Activated CD8-positive, alpha-beta T cell treated with anti-CD3 and anti-CD28 coated beads for 36 hours (primary cell): ENCODE measurements around the gene MGA. TPM values are rescaled to one million over a fixed set of nuclear protein-coding genes. Genes with fewer than 3 reads are reported as not detected.
A peak's percentile ranks its signal among the peaks of the same experiment; 100 is the strongest.

Experiments
- ATAC-seq: fragments of 200-7000 bp; cut with Tn5 transposase; one replicate; pipeline ENCODE4 v1.10.0; 2021; ENCODE audit warnings: mild to moderate bottlenecking, moderate library complexity
- CTCF ChIA-PET: fragments of 350-600 bp; sonication (Branson Sonifier 250); formaldehyde crosslinking; loops from one replicate; lab custom pipeline; 2021; ENCODE audit warnings: antibody characterized with exemption; lab: Charles Lee
- POLR2A ChIA-PET: fragments of 350-600 bp; sonication (Branson Sonifier 250); formaldehyde crosslinking; loops from one replicate; lab custom pipeline; 2021; ENCODE audit warnings: antibody characterized with exemption; lab: Charles Lee
- DNase-seq: peaks from one replicate; pipeline ENCODE4 v3.0.0-alpha.2; 2020
- H3K27ac Mint-ChIP-seq: one replicate; pipeline ENCODE4 v1.8.0; 2021; ENCODE audit warnings: mild to moderate bottlenecking, mixed read lengths
- H3K27me3 Mint-ChIP-seq: one replicate; pipeline ENCODE4 v1.8.0; 2021; ENCODE audit warnings: mixed read lengths
- H3K36me3 Mint-ChIP-seq: one replicate; pipeline ENCODE4 v1.8.0; 2021; ENCODE audit warnings: low read depth, mixed read lengths
- H3K4me1 Mint-ChIP-seq: one replicate; pipeline ENCODE4 v1.8.0; 2021; ENCODE audit warnings: low read depth, mixed read lengths
- H3K4me3 Mint-ChIP-seq: one replicate; pipeline ENCODE4 v1.8.0; 2021; ENCODE audit warnings: mild to moderate bottlenecking, moderate library complexity, mixed read lengths
- H3K9me3 Mint-ChIP-seq: one replicate; pipeline ENCODE4 v1.8.0; 2021; ENCODE audit warnings: mixed read lengths
- intact Hi-C: fragments of 100-400 bp; cut with micrococcal nuclease; formaldehyde crosslinking; loops from one replicate; pipeline ENCODE4 v1.10.0; 2022
- total RNA-seq, 2 experiments: library from RNA; stranded (reverse); gene quantifications; one replicate each; pipeline ENCODE4 v1.2.3, GENCODE V29; 2021
- TF ChIP-seq, protein P1 (sequence below): fragments of 200-600 bp; IDR thresholded peaks from one replicate; pipeline ENCODE4 v1.8.0; 2022; ENCODE audit warnings: antibody characterized with exemption, mild to moderate bottlenecking

The MGA gene
- total RNA-seq, 2 experiments from 2014 or later, result 30.7 to 32.6 TPM

DNA sequence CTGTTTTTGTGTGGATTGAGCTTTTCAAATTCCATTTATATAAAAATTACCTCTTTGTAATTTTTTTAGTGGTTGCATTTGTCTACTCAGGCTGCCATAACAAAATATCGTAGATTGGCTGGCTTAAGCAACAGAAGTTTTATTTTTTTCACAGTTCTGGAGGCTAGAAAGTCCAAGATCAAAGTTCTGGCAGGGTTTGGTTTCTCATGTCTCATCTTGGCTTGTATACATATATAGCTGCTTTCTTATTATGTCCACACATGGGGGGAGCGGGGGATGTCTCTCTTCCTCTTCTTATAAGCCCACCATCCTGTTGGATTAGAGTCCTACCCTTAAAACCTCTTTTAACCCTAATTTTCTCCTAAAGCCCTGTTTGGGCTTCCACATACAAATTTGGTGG, 28.5 kb downstream of the MGA start:
- no peak overlapping the region for H3K4me3 Mint-ChIP-seq
- H3K27me3 Mint-ChIP-seq, result no peaks in the 10 kb centered on the region
- CTCF ChIA-PET, result interaction anchor here (0.9 to 1.6 kb wide), 3 partner anchors 7 to 131 kb away, joined by 3 to 7 read pairs (median 4); no protein-coding TSS in a partner anchor
- no peak overlapping the region for H3K27ac Mint-ChIP-seq
- TF ChIP-seq, protein P1, sequence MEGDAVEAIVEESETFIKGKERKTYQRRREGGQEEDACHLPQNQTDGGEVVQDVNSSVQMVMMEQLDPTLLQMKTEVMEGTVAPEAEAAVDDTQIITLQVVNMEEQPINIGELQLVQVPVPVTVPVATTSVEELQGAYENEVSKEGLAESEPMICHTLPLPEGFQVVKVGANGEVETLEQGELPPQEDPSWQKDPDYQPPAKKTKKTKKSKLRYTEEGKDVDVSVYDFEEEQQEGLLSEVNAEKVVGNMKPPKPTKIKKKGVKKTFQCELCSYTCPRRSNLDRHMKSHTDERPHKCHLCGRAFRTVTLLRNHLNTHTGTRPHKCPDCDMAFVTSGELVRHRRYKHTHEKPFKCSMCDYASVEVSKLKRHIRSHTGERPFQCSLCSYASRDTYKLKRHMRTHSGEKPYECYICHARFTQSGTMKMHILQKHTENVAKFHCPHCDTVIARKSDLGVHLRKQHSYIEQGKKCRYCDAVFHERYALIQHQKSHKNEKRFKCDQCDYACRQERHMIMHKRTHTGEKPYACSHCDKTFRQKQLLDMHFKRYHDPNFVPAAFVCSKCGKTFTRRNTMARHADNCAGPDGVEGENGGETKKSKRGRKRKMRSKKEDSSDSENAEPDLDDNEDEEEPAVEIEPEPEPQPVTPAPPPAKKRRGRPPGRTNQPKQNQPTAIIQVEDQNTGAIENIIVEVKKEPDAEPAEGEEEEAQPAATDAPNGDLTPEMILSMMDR, result no peak
- peaks cover 72% of the 10 kb centered on the region for H3K4me1 Mint-ChIP-seq
- peaks cover 8% of the 10 kb centered on the region for H3K36me3 Mint-ChIP-seq
- intact Hi-C loops, result no loop called here
- POLR2A ChIA-PET, result no interaction called here
- ATAC-seq (no peak), DNase-seq (no peak)
- H3K9me3 Mint-ChIP-seq, result no peaks in the 10 kb centered on the region

DNA sequence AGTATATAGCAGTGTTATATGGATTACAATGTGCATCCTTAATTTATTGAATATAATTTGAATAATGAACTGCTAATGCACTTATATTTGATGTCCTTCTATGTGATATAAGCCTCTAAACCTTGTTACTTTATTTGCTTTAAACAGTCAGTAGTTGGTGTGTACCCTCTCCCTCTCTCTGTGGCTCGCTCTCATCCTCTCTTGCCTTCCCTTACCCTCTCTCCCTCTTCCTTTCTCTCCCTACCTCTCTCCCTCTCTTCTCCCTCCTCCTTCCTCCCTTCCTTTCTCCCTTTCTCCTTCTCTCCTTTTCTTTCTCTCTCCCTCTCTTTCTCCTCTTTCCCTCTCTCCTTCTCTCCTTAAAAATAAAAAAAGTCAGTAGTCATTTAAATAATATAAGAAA, 28.9 kb downstream of the MGA start:
- Mint-ChIP-seq H3K27ac (no peak overlapping the region), H3K4me3 (no peak overlapping the region), H3K4me1 (peaks cover 70% of the 10 kb centered on the region), H3K9me3 (no peaks in the 10 kb centered on the region), H3K27me3 (no peaks in the 10 kb centered on the region), H3K36me3 (peaks cover 8% of the 10 kb centered on the region)
- DNase-seq, result no peak
- ChIA-PET CTCF (interaction anchor here (1.6 kb wide), 1 partner anchor 86 kb away, joined by 7 read pairs; no protein-coding TSS in a partner anchor), POLR2A (no interaction called here)
- TF ChIP-seq, protein P1, result no peak
- ATAC-seq, result no peak
- intact Hi-C loops, result no loop called here

DNA sequence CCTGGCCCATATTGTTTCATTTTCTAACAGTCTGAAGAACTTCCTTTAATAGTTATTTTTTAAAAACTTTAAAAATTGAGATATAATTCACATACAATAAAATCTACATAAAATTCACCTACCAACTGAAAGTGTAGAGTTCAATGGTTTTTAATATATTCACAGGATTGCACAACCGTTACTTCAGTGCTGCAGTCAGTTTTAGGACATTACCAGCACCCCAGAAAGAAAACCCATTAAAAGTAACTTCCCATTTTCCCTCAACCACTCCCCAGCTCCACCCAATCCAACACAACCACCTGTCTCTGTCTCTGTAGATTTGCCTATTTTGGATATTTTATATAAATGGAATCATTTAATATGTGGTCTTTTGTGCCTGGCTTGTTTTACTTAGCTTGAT, 29.6 kb downstream of the MGA start:
- Mint-ChIP-seq H3K4me1 (peaks cover 65% of the 10 kb centered on the region), H3K4me3 (no peak overlapping the region), H3K27me3 (no peaks in the 10 kb centered on the region), H3K36me3 (peaks cover 8% of the 10 kb centered on the region), H3K27ac (peak overlapping the region; percentile 78), H3K9me3 (no peaks in the 10 kb centered on the region)
- CTCF ChIA-PET, result no interaction called here
- DNase-seq (no peak), ATAC-seq (no peak)
- intact Hi-C loops, result no loop called here
- POLR2A ChIA-PET, result interaction anchor here (0.9 to 1.0 kb wide), 2 partner anchors 14 to 16 kb away, joined by 3 to 4 read pairs; no protein-coding TSS in a partner anchor
- TF ChIP-seq, protein P1, result no peak

DNA sequence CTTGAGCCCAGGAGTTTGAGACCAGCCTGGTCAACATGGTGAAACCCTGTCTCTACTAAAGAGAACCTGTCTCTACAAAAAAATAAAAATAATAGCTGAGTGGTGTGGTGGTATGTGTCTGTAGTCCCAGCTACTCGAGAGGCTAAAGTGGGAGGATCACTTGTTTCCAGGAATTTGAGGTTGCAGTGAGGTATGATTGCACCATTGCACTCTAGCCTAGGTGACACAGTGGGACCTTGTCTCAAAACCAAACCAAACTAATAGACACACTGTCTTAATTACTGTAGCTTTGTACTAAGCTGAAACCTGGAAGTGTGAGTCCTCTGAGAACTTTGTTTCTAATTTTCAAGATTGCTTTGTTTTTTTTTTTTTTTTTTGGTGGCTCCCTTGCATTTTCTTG, 30.4 kb downstream of the MGA start:
- ChIA-PET POLR2A (interaction anchor here (1.0 kb wide), 1 partner anchor 15 kb away, joined by 3 read pairs; no protein-coding TSS in a partner anchor), CTCF (no interaction called here)
- Mint-ChIP-seq H3K4me1 (peaks cover 63% of the 10 kb centered on the region), H3K36me3 (peaks cover 8% of the 10 kb centered on the region), H3K27ac (peak overlapping the region; percentile 78), H3K4me3 (no peak overlapping the region), H3K27me3 (no peaks in the 10 kb centered on the region), H3K9me3 (no peaks in the 10 kb centered on the region)
- peak; percentile 78 for ATAC-seq
- intact Hi-C loops, result no loop called here
- TF ChIP-seq, protein P1, result no peak
- DNase-seq, result peak; percentile 32

DNA sequence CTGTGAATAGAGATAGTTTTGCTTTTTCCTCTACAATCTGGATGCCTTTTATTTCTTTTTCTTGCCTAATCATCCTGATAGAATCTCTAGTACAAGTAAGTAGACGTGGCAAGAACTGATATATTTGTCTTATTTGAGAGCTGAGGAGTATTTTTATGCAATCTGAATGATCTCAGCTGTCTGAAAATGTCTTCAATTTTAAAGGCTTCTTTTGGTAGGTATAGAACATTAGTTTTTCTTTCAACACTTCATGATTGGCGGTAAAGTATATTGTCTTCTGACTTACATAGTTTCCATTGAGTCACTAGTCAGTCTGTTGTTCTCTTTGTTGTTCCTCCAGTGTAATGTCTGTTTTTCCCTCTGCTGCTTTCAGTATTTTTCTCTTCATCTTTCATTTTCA, 31.3 kb downstream of the MGA start:
- intact Hi-C loops, result no loop called here
- Mint-ChIP-seq H3K4me1 (peaks cover 68% of the 10 kb centered on the region), H3K4me3 (peak overlapping the region; percentile 60), H3K36me3 (peaks cover 9% of the 10 kb centered on the region), H3K9me3 (no peaks in the 10 kb centered on the region), H3K27ac (peak overlapping the region; percentile 89), H3K27me3 (no peaks in the 10 kb centered on the region)
- ChIA-PET POLR2A (no interaction called here), CTCF (interaction anchor here (1.1 kb wide), 1 partner anchor 83 kb away, joined by 3 read pairs; the partner anchor contains the start of gene MAPKBP1)
- TF ChIP-seq, protein P1, result no peak
- DNase-seq, result no peak
- peak; percentile 52 for ATAC-seq
